OCI-LY3 (cell line): Measurements from ENCODE around the gene DOCK9.

ENCODE experiments used
- EZH2phosphoT487 ChIP-seq: fragments of 200-600 bp; shearing (Covaris generic); IDR thresholded peaks from 2 replicates; pipeline ENCODE4 v1.6.1; 2018; ENCODE audit warnings: antibody characterized with exemption, mixed run types, low read depth
- TF ChIP-seq, protein P1 (sequence below): fragments of 200-600, 300-600 bp; sonication (generic); IDR thresholded peaks from 2 replicates; pipeline ENCODE4 v1.5.1; 2014; ENCODE audit warnings: antibody characterized with exemption, low read length, low read depth

DNA sequence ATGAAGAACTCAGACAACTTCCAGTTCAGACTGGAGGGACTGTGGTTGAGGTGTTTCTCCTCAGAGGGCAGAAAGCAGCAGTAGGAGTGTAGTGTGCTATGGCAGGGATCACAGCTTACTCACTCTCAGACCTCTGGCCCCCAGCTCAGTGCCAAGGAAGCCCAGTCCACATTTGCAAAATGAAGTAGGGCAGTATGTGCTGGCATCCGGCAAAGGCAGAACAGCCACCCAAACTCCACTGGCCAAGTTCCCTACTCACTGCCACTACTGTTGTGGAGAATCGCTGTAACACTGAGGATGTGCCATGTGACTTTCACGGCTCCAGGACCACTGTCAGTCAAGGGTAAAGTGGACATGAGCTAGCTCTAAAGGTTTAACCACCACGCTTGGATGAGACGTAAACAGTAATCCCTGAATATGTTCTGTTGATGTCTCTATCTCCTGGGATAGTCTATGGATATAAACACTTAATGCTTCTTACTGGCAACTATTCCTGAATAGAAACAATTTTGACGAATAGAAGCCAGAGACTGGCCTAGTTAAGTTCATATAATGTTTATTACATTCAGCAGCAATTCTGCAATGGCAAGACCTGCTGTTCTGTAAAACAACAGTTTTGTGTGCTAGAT lies 158.4 kb downstream of the DOCK9 start:
- TF ChIP-seq, protein P1, sequence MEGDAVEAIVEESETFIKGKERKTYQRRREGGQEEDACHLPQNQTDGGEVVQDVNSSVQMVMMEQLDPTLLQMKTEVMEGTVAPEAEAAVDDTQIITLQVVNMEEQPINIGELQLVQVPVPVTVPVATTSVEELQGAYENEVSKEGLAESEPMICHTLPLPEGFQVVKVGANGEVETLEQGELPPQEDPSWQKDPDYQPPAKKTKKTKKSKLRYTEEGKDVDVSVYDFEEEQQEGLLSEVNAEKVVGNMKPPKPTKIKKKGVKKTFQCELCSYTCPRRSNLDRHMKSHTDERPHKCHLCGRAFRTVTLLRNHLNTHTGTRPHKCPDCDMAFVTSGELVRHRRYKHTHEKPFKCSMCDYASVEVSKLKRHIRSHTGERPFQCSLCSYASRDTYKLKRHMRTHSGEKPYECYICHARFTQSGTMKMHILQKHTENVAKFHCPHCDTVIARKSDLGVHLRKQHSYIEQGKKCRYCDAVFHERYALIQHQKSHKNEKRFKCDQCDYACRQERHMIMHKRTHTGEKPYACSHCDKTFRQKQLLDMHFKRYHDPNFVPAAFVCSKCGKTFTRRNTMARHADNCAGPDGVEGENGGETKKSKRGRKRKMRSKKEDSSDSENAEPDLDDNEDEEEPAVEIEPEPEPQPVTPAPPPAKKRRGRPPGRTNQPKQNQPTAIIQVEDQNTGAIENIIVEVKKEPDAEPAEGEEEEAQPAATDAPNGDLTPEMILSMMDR = no peak
- TF ChIP-seq EZH2phosphoT487 = no peak
